Loucy (cell line): Measurements from ENCODE around the gene CUX1.
"Not testable (repeated sequence)": the region's sequence is repeated elsewhere in the genome, so short reads cannot be mapped to it uniquely, and the experiment has no call there.

Experiments used
- H2AFZ ChIP-seq: fragments of 200-600 bp; sonication (generic); 2 replicates; pipeline ENCODE4 v1.6.0; 2016; ENCODE audit warnings: antibody characterized with exemption, mild to moderate bottlenecking, low read length, moderate library complexity
- H3F3A ChIP-seq: fragments of 200-600 bp; 2 replicates; pipeline ENCODE4 v1.6.0; 2016; ENCODE audit warnings: antibody characterized with exemption, low read depth, mild to moderate bottlenecking
- H3K27me3 ChIP-seq: fragments of 200-600 bp; sonication (generic); 2 replicates; pipeline ENCODE4 v1.6.1; 2014; ENCODE audit warnings: low read length, mild to moderate bottlenecking; ENCODE audit not compliant: insufficient read depth, poor library complexity, severe bottlenecking
- H3K36me3 ChIP-seq: fragments of 200-600 bp; sonication (generic); 2 replicates; pipeline ENCODE4 v1.6.1; 2016; ENCODE audit warnings: low read length; ENCODE audit not compliant: insufficient read depth
- H3K4me1 ChIP-seq: fragments of 200-600 bp; sonication (generic); 2 replicates; pipeline ENCODE4 v1.5.1; 2014; ENCODE audit warnings: low read length, mild to moderate bottlenecking; ENCODE audit not compliant: insufficient read depth, poor library complexity, severe bottlenecking
- H3K4me2 ChIP-seq: fragments of 200-600 bp; sonication (generic); 2 replicates; pipeline ENCODE4 v1.6.0; 2014; ENCODE audit warnings: antibody characterized with exemption, low read length, low read depth, mild to moderate bottlenecking; ENCODE audit not compliant: poor library complexity, severe bottlenecking
- H3K4me3 ChIP-seq: fragments of 200-600 bp; sonication (generic); 2 replicates; pipeline ENCODE4 v1.5.1; 2014; ENCODE audit warnings: low read length, mild to moderate bottlenecking, mixed read lengths; ENCODE audit not compliant: poor library complexity, severe bottlenecking
- H3K79me2 ChIP-seq: fragments of 200-600 bp; sonication (generic); 2 replicates; pipeline ENCODE4 v1.6.1; 2014; ENCODE audit warnings: low read length; ENCODE audit not compliant: insufficient read depth
- H3K9ac ChIP-seq: fragments of 200-600 bp; sonication (generic); 2 replicates; pipeline ENCODE4 v1.6.0; 2014; ENCODE audit warnings: mild to moderate bottlenecking, low read depth, low read length, moderate library complexity; ENCODE audit not compliant: poor library complexity, severe bottlenecking
- H3K9me2 ChIP-seq: fragments of 200-600 bp; sonication (generic); replicated peaks from 2 replicates; pipeline ENCODE4 v1.6.1; 2016; ENCODE audit warnings: low read depth, low read length, mixed read lengths
- H3K9me3 ChIP-seq: fragments of 200-600 bp; sonication (generic); 2 replicates; pipeline ENCODE4 v1.6.1; 2014; ENCODE audit warnings: mild to moderate bottlenecking, antibody characterized with exemption, low read length, low read depth; ENCODE audit not compliant: insufficient read depth
- H4K20me1 ChIP-seq: fragments of 200-600 bp; sonication (generic); 2 replicates; pipeline ENCODE4 v1.6.0; 2014; ENCODE audit warnings: antibody characterized with exemption, low read length, mild to moderate bottlenecking; ENCODE audit not compliant: insufficient read depth, poor library complexity, severe bottlenecking
- EZH2phosphoT487 ChIP-seq: fragments of 200-600 bp; IDR thresholded peaks from 2 replicates; pipeline ENCODE4 v1.6.1; 2018; ENCODE audit warnings: antibody characterized with exemption, mild to moderate bottlenecking, moderate library complexity, borderline replicate concordance
- TF ChIP-seq, protein P1 (sequence below): fragments of 200-600 bp; sonication (generic); conservative IDR thresholded peaks from 2 replicates; pipeline ENCODE4 v1.5.1; 2014; ENCODE audit warnings: mild to moderate bottlenecking, antibody characterized with exemption, low read length

CUX1 gene

DNA sequence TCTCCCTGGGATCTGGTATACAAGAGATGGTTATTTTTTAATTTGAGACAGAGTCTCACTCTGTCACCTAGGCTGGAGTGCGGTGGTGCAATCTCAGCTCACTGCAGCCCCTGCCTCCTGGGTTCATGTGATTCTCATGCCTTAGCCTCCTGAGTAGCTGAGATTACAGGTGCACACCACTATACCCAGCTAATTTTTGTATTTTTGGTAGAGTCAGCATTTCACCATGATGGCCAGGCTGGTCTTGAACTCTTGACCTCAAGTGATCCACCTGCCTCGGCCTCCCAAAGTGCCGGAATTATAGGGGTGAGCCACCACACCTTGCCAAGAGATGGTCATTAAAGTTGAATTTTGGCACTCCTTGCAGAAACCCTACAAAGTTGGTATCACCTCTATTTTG lies 71.1 kb downstream of the CUX1 start:
- not testable (repeated sequence) for H3F3A ChIP-seq, H3K9ac ChIP-seq, H3K36me3 ChIP-seq, H3K4me2 ChIP-seq, H2AFZ ChIP-seq, H3K27me3 ChIP-seq, H3K9me2 ChIP-seq, H3K9me3 ChIP-seq, H3K4me3 ChIP-seq
- H4K20me1 ChIP-seq, result peaks cover 91% of the 10 kb centered on the region
- H3K4me1 ChIP-seq, result peaks cover 19% of the 10 kb centered on the region
- peaks cover 97% of the 10 kb centered on the region for H3K79me2 ChIP-seq

DNA sequence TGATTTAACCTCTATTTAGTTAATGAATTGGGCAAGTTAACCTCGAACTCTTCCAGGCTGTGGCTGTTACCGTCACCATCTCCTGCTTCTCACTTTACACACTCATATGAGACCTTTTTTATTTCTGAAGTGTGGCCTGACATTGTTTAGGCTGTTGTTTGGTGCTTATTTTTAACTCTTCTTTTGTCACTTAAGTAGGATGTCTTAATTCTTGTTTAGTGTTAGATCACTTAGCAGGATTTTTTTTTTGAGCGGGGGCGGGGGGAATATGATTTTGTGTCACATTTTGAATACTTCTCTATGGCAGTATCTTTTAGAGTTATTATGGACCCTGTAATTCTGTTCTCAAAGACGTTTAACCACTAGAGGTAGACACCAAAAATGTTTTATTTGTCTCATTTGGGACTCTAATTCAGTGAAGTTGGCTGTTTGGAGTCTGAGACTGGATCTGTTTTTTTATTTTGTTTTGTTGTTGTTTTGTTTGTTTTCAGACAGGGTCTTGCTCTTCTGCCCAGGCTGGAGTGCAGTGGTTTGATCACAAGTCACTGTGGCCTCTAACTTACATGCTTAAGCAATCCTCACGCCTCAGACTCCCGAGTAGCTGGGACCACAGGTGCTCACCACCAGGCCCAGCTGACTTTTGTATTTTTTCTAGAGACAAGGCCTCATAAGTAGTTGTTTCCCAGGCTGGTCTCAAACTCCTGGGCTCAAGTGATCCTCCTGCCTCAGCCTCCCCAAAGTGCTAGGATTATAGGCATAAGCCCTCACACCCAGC lies 73.5 kb downstream of the CUX1 start:
- H3K79me2 ChIP-seq, result peaks cover 96% of the 10 kb centered on the region
- no peaks in the 10 kb centered on the region for H3K4me1 ChIP-seq
- no peaks in the 10 kb centered on the region; the same call in 1 of the 2 replicates for H3K36me3 ChIP-seq
- no peak overlapping the region for H2AFZ ChIP-seq
- no peaks in the 10 kb centered on the region for H3F3A ChIP-seq
- H3K9me3 ChIP-seq, result no peaks in the 10 kb centered on the region
- no peaks in the 10 kb centered on the region for H3K27me3 ChIP-seq
- TF ChIP-seq EZH2phosphoT487, result no peak
- TF ChIP-seq, protein P1, sequence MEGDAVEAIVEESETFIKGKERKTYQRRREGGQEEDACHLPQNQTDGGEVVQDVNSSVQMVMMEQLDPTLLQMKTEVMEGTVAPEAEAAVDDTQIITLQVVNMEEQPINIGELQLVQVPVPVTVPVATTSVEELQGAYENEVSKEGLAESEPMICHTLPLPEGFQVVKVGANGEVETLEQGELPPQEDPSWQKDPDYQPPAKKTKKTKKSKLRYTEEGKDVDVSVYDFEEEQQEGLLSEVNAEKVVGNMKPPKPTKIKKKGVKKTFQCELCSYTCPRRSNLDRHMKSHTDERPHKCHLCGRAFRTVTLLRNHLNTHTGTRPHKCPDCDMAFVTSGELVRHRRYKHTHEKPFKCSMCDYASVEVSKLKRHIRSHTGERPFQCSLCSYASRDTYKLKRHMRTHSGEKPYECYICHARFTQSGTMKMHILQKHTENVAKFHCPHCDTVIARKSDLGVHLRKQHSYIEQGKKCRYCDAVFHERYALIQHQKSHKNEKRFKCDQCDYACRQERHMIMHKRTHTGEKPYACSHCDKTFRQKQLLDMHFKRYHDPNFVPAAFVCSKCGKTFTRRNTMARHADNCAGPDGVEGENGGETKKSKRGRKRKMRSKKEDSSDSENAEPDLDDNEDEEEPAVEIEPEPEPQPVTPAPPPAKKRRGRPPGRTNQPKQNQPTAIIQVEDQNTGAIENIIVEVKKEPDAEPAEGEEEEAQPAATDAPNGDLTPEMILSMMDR, result no peak
- H3K9me2 ChIP-seq, result no peaks in the 10 kb centered on the region
- no peak overlapping the region for H3K4me2 ChIP-seq
- peaks cover 88% of the 10 kb centered on the region for H4K20me1 ChIP-seq
- H3K4me3 ChIP-seq, result no peak overlapping the region
- no peak overlapping the region for H3K9ac ChIP-seq

DNA sequence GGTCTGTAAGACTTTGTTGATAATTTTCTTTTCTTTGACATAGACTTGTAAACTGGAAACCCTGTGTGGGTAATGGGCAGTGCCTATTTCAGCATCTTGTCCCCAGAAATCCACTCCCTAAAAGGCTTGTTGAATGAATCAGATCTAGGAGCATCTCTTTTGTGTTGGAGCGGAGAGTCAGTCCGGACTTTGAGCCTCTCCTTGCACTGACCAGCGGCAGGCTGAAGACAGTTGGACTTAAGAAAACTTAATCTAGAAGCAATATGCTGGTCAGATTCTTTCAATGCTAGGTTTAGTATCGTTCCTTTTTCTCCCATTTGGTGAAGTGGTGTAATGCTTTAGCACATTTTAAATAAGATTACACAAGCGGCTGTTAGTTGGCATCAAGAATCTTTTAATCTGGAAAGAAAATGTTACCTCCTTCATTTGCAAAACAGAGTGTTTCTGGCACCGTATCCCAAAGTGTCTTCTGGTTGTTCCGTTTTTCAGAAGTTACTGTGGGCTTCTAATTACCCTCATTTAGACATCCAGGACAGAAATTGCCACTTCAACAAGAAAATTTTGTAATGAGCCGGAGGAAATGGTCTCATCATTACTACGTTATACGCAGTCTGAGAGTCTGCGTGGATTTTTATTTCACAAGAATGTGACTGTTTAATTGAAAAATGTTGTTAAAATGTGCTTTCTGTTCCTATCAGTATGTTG lies 74.7 kb downstream of the CUX1 start:
- Histone ChIP-seq H3K27me3 (no peaks in the 10 kb centered on the region), H4K20me1 (peaks cover 88% of the 10 kb centered on the region), H3K4me1 (no peaks in the 10 kb centered on the region), H3K9me2 (no peaks in the 10 kb centered on the region), H3K4me2 (no peak overlapping the region), H3K9me3 (no peaks in the 10 kb centered on the region), H3K36me3 (no peaks in the 10 kb centered on the region; the same call in 1 of the 2 replicates), H3K79me2 (peaks cover 96% of the 10 kb centered on the region), H3F3A (no peaks in the 10 kb centered on the region), H3K9ac (no peak overlapping the region), H3K4me3 (no peak overlapping the region), H2AFZ (no peak overlapping the region)
- TF ChIP-seq, protein P1, result no peak
- no peak for TF ChIP-seq EZH2phosphoT487
